ENCODE measurements around the gene GPR39.

GPR39 gene

GRCh38 chr2:132443106-132443505, 26.5 kb downstream of the GPR39 start:
- DNase-seq (ENCODE audit: low spot score): no peak

- DNase-seq (ENCODE audit: low spot score): no peak
Observed at GRCh38 chr2:132446444-132446843, 29.8 kb downstream of the GPR39 start.

GRCh38 chr2:132448331-132448730, 31.7 kb downstream of the GPR39 start:
- no peak for DNase-seq (ENCODE audit: low spot score)

- DNase-seq (ENCODE audit: low spot score): peak; percentile 46
Observed at GRCh38 chr2:132448771-132449170, 32.2 kb downstream of the GPR39 start.

- no peak for DNase-seq (ENCODE audit: low spot score)
Observed at GRCh38 chr2:132449868-132450267, 33.3 kb downstream of the GPR39 start.

GRCh38 chr2:132460781-132461180, 44.2 kb downstream of the GPR39 start:
- no peak for DNase-seq (ENCODE audit: low spot score)

GRCh38 chr2:132462236-132462635, 45.6 kb downstream of the GPR39 start:
- no peak for DNase-seq (ENCODE audit: low spot score)

GRCh38 chr2:132463719-132464118, 47.1 kb downstream of the GPR39 start:
- DNase-seq (ENCODE audit: low spot score): no peak

- DNase-seq (ENCODE audit: low spot score): no peak
Observed at GRCh38 chr2:132465917-132466316, 49.3 kb downstream of the GPR39 start.

- DNase-seq (ENCODE audit: low spot score): no peak
Observed at GRCh38 chr2:132466428-132467028, 49.9 kb downstream of the GPR39 start.

GRCh38 chr2:132468821-132469675, 52.4 kb downstream of the GPR39 start:
- DNase-seq (ENCODE audit: low spot score): no peak

- DNase-seq (ENCODE audit: low spot score): no peak
Observed at GRCh38 chr2:132470746-132471145, 54.1 kb downstream of the GPR39 start.

- no peak for DNase-seq (ENCODE audit: low spot score)
Observed at GRCh38 chr2:132473174-132473883, 56.7 kb downstream of the GPR39 start.

- DNase-seq (ENCODE audit: low spot score): no peak
Observed at GRCh38 chr2:132475615-132476014, 59.0 kb downstream of the GPR39 start.

- peak; percentile 29 for DNase-seq (ENCODE audit: low spot score)
Observed at GRCh38 chr2:132477436-132477835, 60.8 kb downstream of the GPR39 start.

- peak; percentile 63 for DNase-seq (ENCODE audit: low spot score)
Observed at GRCh38 chr2:132477962-132478361, 61.4 kb downstream of the GPR39 start.

GRCh38 chr2:132478461-132479105, 62.0 kb downstream of the GPR39 start:
- DNase-seq (ENCODE audit: low spot score): no peak

GRCh38 chr2:132479155-132479554, 62.5 kb downstream of the GPR39 start:
- no peak for DNase-seq (ENCODE audit: low spot score)

GRCh38 chr2:132482821-132483220, 66.2 kb downstream of the GPR39 start:
- DNase-seq (ENCODE audit: low spot score): no peak

GRCh38 chr2:132484144-132484543, 67.5 kb downstream of the GPR39 start:
- no peak for DNase-seq (ENCODE audit: low spot score)

GRCh38 chr2:132488491-132488890, 71.9 kb downstream of the GPR39 start:
- DNase-seq (ENCODE audit: low spot score): no peak

GRCh38 chr2:132489150-132489549, 72.5 kb downstream of the GPR39 start:
- DNase-seq (ENCODE audit: low spot score): peak; percentile 46

Data from GM03348 (cell line).